Fibroblast of pulmonary artery (primary cell): ENCODE measurements around the gene MORN5.

Experiments
- DNase-seq: peaks from one replicate; pipeline ENCODE4 v3.0.0-alpha.2; 2010; ENCODE audit warnings: low read depth
- H3K4me3 ChIP-seq: replicated peaks from 2 replicates; pipeline ENCODE4 v1.5.1; 2011; ENCODE audit warnings: low read depth, mild to moderate bottlenecking, control low read depth, low read length, moderate library complexity
- TF ChIP-seq, protein P1 (sequence below): IDR thresholded peaks from 2 replicates; pipeline ENCODE4 v1.5.1; 2011; ENCODE audit warnings: mild to moderate bottlenecking, control low read depth, low read length, inconsistent platforms; ENCODE audit errors: missing control alignments

MORN5 gene

DNA sequence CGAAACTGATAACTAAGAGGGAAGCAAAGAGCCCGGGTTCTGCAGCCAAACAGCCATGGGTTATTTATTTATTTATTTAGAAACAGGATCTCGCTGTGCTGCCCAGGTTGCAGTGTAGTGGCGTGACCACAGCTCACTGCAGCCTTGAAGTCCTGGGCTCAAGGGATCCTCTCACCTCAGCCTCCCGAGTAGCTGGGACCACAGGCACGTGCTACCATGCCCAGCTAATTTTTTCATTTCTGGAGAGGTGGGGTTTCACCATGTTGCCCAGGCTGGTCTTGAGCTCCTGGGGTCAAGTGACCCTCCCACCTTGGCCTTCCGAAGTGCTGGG lies 24.2 kb upstream of the MORN5 start:
- TF ChIP-seq, protein P1, sequence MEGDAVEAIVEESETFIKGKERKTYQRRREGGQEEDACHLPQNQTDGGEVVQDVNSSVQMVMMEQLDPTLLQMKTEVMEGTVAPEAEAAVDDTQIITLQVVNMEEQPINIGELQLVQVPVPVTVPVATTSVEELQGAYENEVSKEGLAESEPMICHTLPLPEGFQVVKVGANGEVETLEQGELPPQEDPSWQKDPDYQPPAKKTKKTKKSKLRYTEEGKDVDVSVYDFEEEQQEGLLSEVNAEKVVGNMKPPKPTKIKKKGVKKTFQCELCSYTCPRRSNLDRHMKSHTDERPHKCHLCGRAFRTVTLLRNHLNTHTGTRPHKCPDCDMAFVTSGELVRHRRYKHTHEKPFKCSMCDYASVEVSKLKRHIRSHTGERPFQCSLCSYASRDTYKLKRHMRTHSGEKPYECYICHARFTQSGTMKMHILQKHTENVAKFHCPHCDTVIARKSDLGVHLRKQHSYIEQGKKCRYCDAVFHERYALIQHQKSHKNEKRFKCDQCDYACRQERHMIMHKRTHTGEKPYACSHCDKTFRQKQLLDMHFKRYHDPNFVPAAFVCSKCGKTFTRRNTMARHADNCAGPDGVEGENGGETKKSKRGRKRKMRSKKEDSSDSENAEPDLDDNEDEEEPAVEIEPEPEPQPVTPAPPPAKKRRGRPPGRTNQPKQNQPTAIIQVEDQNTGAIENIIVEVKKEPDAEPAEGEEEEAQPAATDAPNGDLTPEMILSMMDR: no peak
- H3K4me3 ChIP-seq: no peak overlapping the region
- no peak for DNase-seq

DNA sequence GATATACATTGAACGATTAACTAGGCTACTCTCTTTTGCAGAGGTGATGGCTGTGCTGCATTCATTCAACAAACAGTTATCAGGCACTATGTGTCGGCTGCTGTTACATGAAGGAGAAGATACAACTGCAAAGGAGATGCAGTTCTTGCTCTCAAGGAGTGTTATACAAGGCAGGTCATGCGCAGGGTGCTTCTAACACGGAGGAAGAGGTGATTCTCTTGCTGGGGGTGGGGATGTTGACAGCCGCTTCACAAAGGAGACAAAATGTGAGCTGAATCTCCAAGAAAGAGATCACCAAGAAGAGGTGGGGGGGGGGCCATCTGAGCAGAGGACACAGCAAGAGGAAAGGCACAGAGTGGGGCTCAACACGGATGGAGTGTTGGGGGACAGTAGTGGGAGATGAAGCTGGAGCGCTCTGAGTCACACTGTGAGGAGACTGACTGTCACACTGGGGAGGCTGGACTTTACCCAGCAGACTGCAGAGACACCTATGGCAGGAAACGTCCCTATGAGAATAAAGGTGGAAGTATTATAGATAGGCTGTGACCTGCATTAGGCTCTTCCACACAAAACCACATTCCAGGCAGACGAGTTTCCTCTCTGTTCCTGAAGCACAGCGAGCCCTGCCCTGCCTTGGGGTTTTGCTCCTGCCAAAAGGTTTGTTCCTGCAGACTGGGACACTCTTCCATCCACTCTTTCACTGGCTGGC lies 21.0 kb upstream of the MORN5 start:
- TF ChIP-seq, protein P1: no peak
- H3K4me3 ChIP-seq: no peak overlapping the region
- no peak for DNase-seq

DNA sequence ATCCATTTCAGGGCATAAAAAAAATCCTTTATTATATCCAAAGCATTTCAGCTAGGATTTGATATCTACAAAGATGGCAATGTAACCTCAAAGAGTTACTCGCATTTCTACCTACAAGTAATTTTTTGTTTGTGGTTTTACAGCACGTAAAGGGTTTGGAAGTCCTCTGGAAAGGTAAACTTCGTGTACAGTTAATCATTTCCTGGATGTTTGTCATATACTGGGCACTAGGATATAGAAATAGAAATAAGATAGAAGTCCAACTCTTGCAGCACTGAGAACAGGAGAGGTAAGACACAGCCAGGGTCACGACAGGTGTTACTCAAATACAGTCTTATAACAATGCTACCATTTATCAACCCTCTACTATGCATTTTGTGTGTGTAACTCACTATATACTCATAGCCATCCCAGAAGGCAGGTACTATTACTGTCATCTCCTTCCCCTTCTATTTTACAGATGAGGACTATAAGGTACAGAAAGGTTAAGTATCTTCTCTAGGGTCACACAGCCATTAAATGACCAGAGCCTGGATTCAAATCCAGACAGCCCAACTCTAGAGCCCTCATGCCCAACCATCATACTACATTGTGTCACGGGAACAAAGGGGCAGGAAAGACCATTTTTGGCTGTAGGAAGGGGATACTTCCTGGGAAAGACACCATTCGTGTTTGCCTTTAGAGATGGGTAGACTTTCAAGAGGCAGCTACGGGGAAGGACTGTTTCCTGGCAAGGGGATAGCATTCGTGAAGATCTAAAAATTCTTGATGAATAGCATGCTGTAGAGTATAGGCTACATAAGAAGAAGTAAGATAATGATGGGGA lies 19.1 kb upstream of the MORN5 start:
- no peak overlapping the region for H3K4me3 ChIP-seq
- DNase-seq: no peak
- TF ChIP-seq, protein P1: no peak

DNA sequence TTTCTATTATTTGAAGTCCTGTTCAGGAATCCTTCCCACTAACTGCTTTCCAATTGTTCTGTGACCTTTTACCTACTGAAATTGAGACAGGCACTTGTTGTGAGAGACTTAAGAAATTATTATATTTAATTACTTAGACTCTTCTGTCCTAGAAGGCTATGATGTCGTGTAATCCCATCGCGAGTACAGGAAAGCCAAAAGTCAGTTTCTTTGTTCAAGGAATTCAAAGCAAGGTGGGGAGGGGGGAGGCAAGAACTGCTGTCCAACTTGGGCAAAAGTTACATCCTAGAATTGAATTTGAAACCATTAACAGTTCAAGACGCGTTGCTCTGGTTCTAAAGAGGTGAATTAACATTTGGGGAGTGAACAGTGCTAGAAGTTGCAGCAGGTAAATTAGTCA lies 18.0 kb upstream of the MORN5 start:
- TF ChIP-seq, protein P1: no peak
- no peak overlapping the region for H3K4me3 ChIP-seq
- no peak for DNase-seq

- no peak overlapping the region for H3K4me3 ChIP-seq
- TF ChIP-seq, protein P1: no peak
- DNase-seq: no peak
Measured at GRCh38 chr9:122143296-122143695, 16.4 kb upstream of the MORN5 start.

DNA sequence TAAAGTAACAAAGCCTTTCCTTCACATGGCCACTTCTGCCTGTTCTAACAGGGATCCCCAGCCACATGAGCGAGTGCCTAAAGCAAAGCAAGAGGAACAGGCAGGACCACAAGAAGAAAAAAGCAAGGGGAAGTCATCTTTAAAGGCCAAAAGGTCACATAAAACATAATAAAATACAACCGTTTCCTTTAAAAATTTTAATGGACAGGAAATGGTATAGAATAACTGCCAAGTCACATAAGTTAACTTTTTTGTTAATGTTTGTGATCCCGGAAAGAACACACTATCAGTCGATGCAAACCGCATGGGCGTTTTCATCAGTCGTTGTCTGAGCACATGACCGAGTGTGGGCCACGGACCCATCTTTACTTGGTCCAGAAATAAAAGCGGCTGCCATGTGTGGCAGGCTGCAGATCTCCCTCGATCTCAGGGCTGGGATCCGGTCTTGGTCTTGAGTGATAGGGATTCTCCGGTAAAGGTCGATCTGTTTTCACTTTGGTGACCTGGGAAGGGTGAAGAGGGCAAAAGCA lies 15.8 kb upstream of the MORN5 start:
- TF ChIP-seq, protein P1: no peak
- no peak overlapping the region for H3K4me3 ChIP-seq
- no peak for DNase-seq
